Stimulated activated CD8-positive, alpha-beta memory T cell treated with anti-CD3 and anti-CD28 coated beads, Interleukin-4, amount 100 ng/mL, for 48 hours (primary cell): ENCODE data around the gene SUCO.

Experiments used
- DNase-seq: peaks from one replicate; pipeline ENCODE4 v3.0.0-alpha.2; 2020

SUCO gene

DNA sequence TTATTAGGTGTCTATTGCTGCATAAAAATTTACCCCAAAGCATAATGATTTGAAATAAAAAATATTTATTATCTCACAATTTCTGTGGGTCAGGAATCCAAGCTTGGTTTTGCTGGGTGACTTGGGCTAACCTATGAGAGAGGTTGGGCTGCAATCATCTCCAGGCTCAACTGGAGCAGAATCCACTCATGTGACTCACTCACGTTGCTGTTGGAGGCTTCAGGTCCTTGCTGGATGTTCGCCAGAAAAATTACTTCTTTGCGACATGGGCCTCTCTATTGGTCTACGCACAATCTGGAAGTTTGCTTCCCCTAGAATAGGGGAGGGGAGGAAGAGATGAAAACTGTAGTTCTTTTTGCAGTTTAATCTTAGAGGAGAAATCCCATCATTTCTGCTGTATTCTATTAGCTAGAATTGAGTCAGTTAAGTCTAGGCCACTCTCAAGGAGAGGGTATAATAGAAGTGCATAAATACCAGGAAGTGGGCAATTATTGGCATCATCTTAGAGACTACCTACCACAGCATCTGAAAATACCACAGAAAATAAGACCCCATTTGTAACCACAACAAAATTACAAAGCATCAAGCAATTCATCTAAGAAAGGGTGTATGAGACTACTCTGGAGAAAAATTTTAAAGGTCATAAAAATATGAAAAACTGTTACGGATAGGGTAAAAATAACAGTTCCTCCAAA lies 120.2 kb downstream of the SUCO start:
- no peak for DNase-seq

- no peak for DNase-seq
Observed at GRCh38 chr1:172654535-172654934, 121.6 kb downstream of the SUCO start.

GRCh38 chr1:172656576-172656975 lies 123.6 kb downstream of the SUCO start:
- no peak for DNase-seq

DNA sequence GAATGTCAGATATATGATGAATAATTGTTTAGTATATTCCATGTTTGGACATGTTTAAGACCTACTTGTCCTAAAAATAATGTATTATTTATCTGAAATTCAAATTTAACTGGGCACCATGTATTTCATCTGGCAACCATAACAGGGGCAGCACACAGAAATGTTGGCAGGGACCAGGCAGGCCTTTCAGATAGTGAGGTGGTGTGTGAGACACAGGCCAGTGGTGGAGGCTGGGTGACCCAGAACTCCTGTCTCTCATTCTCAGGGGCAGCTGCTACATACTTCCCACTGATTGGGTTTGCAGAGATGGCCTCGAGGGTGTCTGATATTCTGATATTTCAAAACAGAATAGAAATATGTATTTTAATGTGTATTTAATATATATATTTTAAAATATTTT lies 124.6 kb downstream of the SUCO start:
- DNase-seq, result no peak

DNA sequence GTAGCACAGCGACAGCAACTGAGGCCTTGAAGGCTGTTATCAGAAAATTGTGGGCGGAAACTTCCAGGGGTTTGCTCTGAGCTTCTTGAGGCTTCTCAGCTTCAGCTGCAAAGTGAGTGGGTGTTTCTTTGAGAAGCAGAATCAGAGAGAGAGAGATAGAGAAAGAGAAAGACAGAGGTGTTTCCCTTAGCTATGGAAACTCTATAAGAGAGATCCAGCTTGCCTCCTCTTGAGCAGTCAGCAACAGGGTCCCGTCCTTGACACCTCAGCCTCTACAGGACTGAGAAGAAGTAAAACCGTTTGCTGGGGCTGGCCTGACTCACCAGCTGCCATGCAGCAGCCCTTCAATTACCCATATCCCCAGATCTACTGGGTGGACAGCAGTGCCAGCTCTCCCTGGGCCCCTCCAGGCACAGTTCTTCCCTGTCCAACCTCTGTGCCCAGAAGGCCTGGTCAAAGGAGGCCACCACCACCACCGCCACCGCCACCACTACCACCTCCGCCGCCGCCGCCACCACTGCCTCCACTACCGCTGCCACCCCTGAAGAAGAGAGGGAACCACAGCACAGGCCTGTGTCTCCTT lies 126.0 kb downstream of the SUCO start, which contains the start of gene FASLG:
TSS of gene FASLG (plus strand) at position 233 of the 583 bp plus-strand sequence. CDS start at position 332, 99 bp downstream.
- peak; percentile 79 for DNase-seq

GRCh38 chr1:172661107-172661506 lies 128.2 kb downstream of the SUCO start:
- DNase-seq, result no peak
